NCI-H526 treated with DMSO at 0.1 percent for 48 hours (cell line): ENCODE results near the gene RPL10A.

Experiments used
- DNase-seq: peaks from one replicate; lab custom pipeline; 2025; lab: John Stamatoyannopoulos, UW

Gene RPL10A

DNA sequence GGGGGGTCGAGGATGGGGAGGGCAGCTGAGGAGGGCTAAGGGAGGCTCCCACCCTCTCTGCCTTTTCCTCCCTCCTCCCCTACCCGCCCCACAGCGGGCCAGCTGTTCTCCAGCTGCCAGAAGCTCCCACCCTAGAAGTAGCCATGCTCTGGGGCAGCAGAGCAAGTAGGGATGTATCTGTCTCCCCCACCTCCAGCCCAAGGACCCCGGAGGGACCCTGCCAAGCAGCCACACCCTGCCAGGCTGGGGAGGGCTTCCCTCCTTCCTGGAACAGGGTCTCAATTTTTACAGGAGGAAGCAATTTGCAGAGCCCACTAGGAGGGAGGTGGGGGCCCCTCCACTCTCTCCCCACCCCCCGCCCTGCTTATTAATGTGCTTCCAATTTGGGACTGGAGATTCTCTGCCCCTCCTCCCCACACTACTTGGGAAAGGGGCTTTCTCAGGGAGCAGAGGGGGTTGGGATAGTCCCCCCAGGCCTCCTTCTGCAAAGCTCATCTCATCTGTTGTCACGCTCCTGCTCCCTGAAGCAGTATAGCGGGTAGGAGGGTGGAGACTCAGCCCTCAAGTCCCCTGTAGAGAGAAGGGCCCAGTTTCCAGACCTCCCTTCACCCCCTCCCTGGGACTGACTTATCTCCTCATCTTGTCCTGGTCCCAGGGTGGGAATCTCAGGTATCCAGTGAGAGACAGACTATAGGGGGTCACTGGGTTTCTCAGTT lies 24.2 kb downstream of the RPL10A start:
- no peak for DNase-seq

DNA sequence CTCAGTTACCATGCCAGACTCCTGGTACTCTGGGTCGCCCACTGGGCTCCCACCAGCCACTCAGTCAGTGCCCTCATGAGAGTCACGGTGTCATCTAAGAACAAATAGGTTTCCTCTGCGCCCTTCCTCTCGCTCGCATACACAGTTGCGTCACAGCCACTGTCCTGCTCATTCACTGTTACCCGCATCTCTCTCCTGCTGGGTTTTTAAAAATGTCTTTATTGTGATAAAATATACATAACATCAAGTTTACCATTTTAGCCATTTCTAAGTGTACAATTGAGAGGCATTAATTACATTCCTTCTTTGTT lies 24.7 kb downstream of the RPL10A start:
- no peak for DNase-seq

GRCh38 chr6:35493307-35493983 lies 25.2 kb downstream of the RPL10A start:
- DNase-seq: no peak

GRCh38 chr6:35494161-35494563 lies 26.0 kb downstream of the RPL10A start:
- no peak for DNase-seq

DNA sequence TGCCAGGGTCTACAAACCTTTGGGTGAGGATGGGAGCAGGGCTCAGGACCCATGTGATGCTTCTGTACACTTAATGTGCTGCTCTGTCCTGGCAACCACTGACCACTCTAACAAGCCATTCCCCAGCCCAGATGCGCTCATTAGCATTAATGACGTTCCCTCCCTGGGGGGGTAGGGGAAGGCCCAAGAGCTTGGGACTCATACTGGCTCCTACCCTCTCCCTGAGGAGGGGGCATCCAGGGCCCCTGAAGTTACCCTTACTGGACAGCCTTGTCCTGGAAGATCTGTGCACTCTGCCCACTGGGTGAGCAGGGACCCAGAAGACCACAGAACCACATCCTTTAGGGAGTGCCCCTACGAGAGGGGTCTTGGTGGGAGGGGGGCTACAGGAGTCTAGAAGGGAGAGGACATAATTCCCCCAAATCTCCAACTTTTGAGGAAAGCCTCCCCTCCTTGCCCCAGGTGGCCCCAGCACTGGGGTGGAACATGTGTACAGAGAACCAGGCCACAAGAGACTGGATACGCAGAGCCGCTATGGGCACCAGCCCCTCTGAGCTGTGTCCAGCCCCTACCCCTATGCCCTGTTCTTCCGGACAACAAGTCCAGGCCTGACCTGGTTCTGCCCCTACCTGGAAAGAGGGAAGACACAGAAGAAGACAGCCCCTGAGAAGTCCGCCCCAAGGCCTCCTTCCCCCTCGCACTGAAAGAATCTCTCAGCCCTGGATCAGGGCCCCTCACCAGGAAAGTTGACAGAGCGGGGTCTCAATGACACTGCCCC lies 27.2 kb downstream of the RPL10A start:
- DNase-seq: no peak

DNA sequence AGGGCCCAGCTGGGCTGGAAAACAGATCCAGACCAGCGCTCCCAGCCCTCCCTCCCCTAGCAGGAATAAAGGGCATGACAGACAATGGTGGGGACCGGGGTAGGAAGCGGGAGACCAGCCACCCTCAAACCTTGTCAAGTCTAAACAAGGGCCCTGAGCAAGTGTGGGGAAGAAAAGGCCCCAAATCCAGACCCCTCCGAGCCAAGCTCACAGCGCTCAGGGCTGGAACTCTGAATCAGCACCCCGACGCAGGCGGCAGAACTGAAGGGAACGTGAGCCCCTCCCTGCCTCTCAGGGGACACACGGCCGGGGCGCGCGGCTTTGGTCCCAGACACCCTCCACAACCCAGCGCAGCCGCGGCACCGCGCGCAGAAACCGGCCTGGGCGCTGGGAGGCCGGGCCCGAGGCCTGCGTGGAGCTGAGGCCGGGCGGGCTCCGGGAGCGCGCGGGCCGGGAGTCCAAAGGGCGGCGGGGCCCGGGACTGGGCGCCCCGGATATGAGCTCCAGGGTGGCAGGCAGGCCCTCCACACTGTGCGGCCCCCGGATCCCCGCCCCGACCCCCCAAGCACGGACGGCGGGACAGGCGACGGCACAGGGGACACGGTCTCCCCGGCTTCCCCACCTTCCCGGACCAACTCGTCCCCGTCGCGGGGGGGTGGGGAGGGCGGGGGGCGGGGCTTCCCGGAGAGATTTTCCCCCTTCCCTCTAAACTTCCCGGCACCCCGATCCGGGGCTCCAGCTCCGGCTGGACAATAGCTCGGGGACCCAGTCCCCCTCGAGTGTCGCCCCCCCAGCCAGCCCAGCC lies 28.0 kb downstream of the RPL10A start:
- no peak for DNase-seq

DNA sequence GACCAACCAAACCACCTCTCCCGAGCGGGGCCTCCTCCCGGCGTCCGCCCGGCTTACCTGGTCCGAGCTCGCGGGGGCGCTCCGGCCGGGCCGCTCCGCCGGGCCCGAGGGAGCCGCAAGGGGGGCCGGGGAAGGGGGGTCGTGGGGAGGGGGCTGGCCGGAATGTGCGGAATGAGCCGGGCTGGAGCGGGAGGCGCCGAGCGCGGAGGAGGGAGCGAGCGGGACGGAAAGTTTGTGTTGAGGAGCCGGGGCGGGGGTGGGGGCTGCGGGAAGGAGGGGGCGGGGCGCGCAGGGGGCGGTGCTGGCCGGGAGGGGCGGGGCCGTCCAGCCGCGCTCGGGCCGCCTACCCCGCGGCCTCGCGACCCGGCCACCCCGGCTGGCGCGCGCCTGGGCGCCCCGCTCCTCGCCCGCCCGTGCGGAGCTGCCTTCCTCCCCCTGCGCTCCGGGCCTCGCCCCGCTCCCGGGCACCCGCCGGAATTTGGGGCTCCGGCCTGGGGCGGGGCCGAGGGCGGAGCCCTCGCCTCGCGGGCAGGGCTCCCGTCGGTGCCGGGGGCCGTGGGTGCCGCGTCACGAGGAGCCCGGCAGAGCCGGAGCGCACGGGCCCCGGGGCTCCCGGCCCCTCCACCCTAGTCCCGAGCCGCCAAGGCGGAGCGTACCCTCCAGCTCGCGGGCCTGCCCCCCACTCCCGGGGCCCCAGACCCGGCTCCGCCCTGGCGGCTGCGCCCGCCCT lies 28.8 kb downstream of the RPL10A start, which contains the start of gene TEAD3:
Gene TEAD3, minus strand, starts transcription at position 239 of the 730 bp plus-strand sequence.
- DNase-seq: no peak

DNA sequence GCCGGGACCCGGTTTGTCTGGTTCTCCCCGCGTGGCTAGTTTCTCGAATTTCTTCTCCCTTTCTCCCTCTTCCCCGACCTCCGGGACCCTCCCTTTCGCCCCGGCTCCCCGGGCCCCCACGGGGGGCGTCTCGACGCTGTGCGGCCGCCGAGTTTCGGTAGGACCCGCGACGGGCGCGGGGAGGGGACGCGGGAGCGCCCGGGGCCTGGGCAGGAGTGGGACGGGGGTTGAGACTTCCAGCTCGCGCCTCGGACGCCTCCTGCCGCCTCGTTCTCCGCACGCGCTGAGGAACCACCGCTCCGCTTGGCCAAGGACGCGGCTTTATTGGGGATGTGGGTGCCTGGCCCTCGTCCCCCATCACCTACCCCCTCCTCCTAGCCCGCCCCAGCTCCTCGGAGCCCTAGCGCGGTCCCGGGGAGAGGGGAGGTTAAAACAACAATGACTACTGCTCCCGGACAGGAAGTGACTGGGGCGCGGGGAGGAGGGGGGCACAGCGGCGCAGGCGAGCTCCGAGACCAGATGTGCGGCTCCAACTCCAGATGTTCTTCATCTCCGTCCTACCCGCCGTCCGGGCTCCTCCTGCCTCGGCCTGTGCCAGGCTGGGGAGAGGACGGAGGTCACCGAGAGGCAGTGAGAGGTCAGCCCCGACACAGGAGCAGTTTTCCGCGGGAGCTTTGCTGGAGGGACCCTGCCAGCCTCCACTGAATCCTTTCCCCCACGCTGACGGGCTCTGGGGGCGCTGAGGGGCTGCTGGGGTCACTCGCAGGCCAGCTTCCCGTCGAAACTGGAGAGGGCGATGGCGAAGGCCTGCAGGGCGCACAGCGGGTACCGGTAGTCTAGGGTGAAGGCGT lies 29.6 kb downstream of the RPL10A start:
- no peak for DNase-seq

- DNase-seq: no peak
These were observed 30.3 kb downstream of the RPL10A start for GRCh38 chr6:35498422-35499067.

- DNase-seq: no peak
These were observed 31.2 kb downstream of the RPL10A start for GRCh38 chr6:35499372-35499771.

- no peak for DNase-seq
These were observed 32.6 kb downstream of the RPL10A start for GRCh38 chr6:35500782-35501181.

DNA sequence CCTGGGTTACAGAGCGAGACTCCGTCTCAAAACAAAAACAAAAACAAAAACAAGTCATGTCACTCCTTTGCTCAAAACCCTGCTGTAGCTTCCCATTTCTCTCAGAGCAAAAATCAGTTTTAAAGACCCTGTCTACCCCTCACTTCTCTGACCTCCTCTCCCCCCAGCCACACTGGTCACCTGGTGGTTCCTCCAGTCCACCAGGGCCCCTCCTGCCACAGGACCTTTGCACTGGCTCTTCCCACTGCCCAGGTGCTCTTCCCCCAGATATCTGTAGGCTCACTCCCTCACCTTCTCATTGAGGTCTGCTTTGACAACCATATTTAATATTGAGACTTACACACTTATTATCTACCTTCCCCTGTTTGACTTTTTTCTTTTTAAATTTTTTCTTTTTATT lies 33.6 kb downstream of the RPL10A start:
- no peak for DNase-seq

GRCh38 chr6:35503534-35503933 lies 35.3 kb downstream of the RPL10A start:
- DNase-seq: no peak

GRCh38 chr6:35505999-35506412 lies 37.8 kb downstream of the RPL10A start:
- DNase-seq: no peak

DNA sequence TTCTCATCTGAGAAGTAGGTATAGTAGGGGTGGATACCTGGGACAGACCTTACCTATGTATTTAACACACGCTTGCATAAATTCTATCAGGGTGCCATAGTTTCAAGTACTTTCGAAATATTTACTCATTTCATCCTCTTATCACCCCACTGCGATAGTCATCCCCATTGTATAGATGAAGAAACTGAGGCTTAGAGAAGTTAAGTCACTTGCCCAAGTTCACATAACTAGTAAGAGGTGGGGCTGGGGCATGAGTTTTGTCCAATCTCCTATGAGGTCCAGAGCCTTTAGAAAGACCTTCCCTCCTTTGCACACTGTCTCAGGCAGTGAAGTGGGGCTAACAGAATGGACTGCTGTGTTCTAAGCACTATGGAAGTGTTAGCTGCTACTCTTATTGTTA lies 38.3 kb downstream of the RPL10A start:
- no peak for DNase-seq

- DNase-seq: no peak
These were observed 39.0 kb downstream of the RPL10A start for GRCh38 chr6:35507221-35507620.

DNA sequence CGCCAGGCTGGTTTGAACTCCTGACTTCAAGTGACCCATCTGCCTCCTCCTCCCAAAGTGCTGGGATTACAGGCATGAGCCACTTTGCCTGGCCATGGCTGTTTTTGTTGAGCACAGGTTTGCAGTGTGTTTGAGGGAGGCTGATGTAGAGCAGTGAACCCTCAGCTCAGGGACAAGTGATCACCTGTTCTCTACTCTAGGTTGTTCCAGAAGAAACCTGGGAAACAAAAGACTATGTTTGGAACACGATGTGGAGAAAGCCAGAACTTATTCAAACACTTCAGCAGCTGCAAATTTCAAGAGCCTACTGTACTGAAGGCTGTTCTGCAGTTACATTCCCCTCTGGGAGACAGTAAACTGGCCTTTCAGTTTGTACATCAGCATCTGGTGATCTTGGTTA lies 39.8 kb downstream of the RPL10A start:
- DNase-seq: no peak

DNA sequence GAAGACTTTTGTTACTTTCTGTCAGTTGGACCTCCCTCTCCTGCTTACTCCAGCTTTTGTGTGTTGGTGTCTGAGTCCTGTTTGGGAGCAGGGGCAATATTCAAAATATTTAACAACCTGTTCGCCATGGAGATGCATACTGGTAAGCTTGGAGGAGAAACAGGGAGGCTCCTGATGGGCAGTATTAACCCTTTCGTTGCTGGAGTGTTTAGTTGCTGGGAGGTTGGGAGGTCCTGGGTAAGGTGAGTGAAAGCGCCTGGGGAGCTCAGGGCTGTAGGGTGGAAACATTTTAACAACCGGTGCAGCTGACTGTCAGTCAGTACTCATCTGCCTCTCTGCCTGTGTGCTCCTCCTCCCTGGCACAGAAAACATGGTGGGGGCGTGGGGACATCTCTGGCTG lies 40.3 kb downstream of the RPL10A start:
- no peak for DNase-seq

DNA sequence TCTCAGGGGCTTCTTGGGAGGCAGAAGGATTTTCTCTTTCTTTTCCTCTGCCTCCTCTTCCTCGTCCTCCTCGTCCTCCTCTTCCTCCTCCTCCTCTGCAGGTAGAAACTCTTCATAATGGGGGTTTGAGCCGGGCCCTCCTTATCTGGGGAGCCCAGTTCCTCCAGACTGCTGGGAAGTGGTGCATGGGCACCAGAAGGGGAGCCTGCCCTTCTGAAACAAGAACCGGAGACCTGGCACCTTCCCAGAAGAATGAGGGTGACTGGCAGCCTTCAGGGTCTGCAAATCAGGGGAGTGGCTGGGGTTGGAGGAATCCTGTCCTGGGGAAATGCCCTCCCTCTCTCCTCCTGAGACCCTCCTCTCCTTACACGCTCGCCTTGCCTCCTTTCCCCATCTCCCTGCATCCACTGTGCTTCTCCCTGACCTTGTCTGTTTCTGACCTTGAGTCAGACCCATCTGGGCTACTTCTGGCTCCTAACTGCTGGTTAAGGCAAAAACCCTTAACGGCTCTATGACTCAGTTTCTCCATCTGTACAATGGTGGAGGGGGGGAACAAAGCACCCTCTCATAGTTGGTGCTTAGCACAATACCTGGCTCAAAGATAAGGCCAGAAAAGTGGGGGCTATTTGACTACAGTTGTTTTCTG lies 42.8 kb downstream of the RPL10A start:
- no peak for DNase-seq

GRCh38 chr6:35511562-35511941 lies 43.4 kb downstream of the RPL10A start:
- no peak for DNase-seq
